ENCODE measurements around the gene CRYBG3. TPM values are rescaled to one million over a fixed set of nuclear protein-coding genes. Genes with fewer than 3 reads are reported as not detected.

CRYBG3 gene
- polyA plus RNA-seq, 3 donors from 2014 or later, result 0.17 to 0.48 TPM; not detected in 1

DNA sequence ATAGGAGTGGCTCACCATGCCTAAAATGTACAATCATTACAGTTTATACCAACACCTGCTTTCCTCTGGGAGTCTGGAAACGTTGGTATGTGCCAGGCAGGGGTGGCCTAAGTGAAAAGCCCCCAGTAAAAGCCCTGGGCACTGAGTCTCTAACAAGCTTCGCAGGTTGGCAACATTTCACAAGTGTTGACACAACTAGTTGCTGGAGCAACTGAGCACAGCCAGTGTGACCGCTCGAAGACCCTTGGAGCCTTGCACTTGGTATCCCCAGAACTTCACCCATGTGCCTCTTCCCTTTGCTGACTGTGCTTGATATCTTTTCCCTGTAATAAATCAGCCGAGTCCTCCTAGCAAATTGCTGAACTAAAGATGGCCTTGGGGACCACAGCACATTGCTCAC lies 147.7 kb downstream of the CRYBG3 start:
- no peak overlapping the region for H3K27ac Mint-ChIP-seq
- peaks cover 3 to 9% (median 3%) of the 10 kb centered on the region in 3 donors for H3K27me3 Mint-ChIP-seq (ENCODE audit: low read depth in 3 of 3)
- H3K9me3 Mint-ChIP-seq, result no peaks in the 10 kb centered on the region
- H3K4me3 Mint-ChIP-seq, result no peak overlapping the region
- H3K36me3 Mint-ChIP-seq, result peaks cover 4 to 10% (median 6%) of the 10 kb centered on the region in 3 donors
- H3K4me1 Mint-ChIP-seq, result peaks cover 21 to 41% of the 10 kb centered on the region in 2 donors
- DNase-seq, result no peak

DNA sequence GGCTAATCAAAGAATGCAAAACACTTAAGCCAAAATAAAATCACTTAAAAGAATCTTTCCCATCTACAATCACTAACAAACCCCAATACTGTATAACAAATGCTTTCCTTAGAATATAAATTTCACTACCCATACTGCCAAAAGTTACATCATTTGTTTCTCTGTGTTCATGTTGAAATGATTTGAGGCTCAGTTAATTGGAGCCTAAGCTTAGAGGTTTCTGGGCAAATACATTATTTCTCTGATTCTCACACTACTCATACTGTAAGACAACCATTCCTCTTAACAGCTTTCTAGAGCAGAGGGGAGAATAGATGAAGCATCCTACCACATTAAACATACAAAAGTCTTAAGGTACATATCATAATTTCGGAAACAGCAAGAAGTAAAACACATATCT lies 148.3 kb downstream of the CRYBG3 start:
- Mint-ChIP-seq H3K4me3 (peak overlapping the region in 3 of 5 donors; percentile 0 to 95 (median 88)), H3K27ac (peak overlapping the region in 2 of 6 donors; percentile 5 to 41), H3K4me1 (peaks cover 21 to 46% of the 10 kb centered on the region in 2 donors), H3K27me3 (ENCODE audit: low read depth in 3 of 3) (peaks cover 3 to 9% (median 3%) of the 10 kb centered on the region in 3 donors), H3K9me3 (no peaks in the 10 kb centered on the region), H3K36me3 (peaks cover 4 to 6% (median 6%) of the 10 kb centered on the region in 3 donors)
- DNase-seq, result no peak

GRCh38 chr3:97970956-97971620 lies 149.3 kb downstream of the CRYBG3 start:
- no peak for DNase-seq
- Mint-ChIP-seq H3K4me1 (peaks cover 21 to 48% of the 10 kb centered on the region in 2 donors), H3K27ac (peak overlapping the region; percentile 28 to 93 (median 82)), H3K4me3 (peak overlapping the region; percentile 85 to 95 (median 92)), H3K9me3 (no peaks in the 10 kb centered on the region), H3K27me3 (ENCODE audit: low read depth in 3 of 3) (peaks cover 3 to 9% (median 3%) of the 10 kb centered on the region in 3 donors), H3K36me3 (peaks cover 4 to 6% (median 6%) of the 10 kb centered on the region in 3 donors)

- H3K4me3 Mint-ChIP-seq, result peak within 1 kb of the TSS; percentile 85 to 95 (median 92)
- peaks cover 3 to 9% (median 3%) of the 10 kb centered on the region in 3 donors for H3K27me3 Mint-ChIP-seq (ENCODE audit: low read depth in 3 of 3)
- peaks cover 2 to 3% (median 3%) of the 10 kb centered on the region in 3 donors for H3K36me3 Mint-ChIP-seq
- no peaks in the 10 kb centered on the region for H3K9me3 Mint-ChIP-seq
- peak within 1 kb of the TSS; percentile 47 to 93 (median 82) for H3K27ac Mint-ChIP-seq
- peak; percentile 56 to 68 (median 67) for DNase-seq
- H3K4me1 Mint-ChIP-seq, result peaks cover 21 to 48% of the 10 kb centered on the region in 2 donors
Observed at GRCh38 chr3:97971679-97972567, 150.1 kb downstream of the CRYBG3 start, which contains the start of gene RIOX2. Gene RIOX2 (minus strand): TSS chr3:97972431. CDS start chr3:97967593, 4,838 bp downstream.

DNA sequence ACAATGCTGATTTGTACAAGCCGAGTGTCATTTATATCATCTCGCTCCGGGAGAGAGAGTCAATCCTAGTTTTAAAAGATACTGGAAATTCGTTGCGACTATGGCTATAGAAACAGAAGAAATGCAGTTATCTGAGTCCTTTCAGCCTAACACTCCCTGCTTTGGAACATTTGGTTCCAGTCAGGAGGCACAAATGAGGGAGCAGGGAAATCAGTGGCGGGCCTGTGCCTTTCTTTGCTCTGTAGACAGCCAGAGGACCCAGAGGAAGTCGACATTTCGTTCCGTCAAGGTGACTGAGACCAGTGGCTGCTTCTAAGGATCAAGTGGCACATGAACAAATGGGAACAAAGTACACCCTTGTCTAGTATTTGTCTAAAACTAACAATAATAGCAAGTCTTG lies 151.2 kb downstream of the CRYBG3 start:
- Mint-ChIP-seq H3K9me3 (no peaks in the 10 kb centered on the region), H3K27me3 (ENCODE audit: low read depth in 3 of 3) (peaks cover 3 to 9% (median 3%) of the 10 kb centered on the region in 3 donors), H3K27ac (peak overlapping the region in 4 of 6 donors; percentile 19 to 67 (median 30)), H3K4me3 (peak overlapping the region; percentile 59 to 80 (median 76)), H3K4me1 (peaks cover 21 to 48% of the 10 kb centered on the region in 2 donors), H3K36me3 (no peaks in the 10 kb centered on the region)
- no peak for DNase-seq

GRCh38 chr3:97974996-97975395 lies 153.2 kb downstream of the CRYBG3 start:
- Mint-ChIP-seq H3K9me3 (no peaks in the 10 kb centered on the region), H3K27me3 (ENCODE audit: low read depth in 3 of 3) (peaks cover 3 to 11% (median 3%) of the 10 kb centered on the region in 3 donors), H3K4me1 (peaks cover 21 to 35% of the 10 kb centered on the region in 2 donors), H3K27ac (no peak overlapping the region), H3K36me3 (no peaks in the 10 kb centered on the region), H3K4me3 (no peak overlapping the region)
- no peak for DNase-seq

DNA sequence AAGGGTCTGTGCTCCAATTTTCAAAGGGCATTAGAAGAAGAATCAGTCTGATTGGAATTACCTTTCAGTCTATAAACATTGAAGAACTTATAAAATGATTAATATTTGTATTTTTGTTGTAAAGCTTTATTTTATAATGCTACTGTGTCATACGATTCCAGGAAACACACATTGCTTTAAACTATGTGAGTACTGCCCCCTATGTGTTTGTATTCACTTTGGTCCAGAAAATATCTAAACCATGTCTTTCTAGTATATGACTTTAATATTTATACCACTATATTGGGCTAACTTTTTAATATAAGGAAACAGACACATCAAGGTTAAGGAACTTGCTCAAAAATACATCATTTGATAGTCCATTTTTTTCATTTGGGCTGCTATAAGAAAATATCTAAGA lies 153.7 kb downstream of the CRYBG3 start:
- H3K9me3 Mint-ChIP-seq, result no peaks in the 10 kb centered on the region
- H3K27me3 Mint-ChIP-seq (ENCODE audit: low read depth in 3 of 3), result peaks cover 3 to 12% (median 3%) of the 10 kb centered on the region in 3 donors
- no peaks in the 10 kb centered on the region for H3K36me3 Mint-ChIP-seq
- H3K4me3 Mint-ChIP-seq, result no peak overlapping the region
- H3K4me1 Mint-ChIP-seq, result peaks cover 21 to 31% of the 10 kb centered on the region in 2 donors
- DNase-seq, result no peak
- H3K27ac Mint-ChIP-seq, result no peak overlapping the region

- H3K27ac Mint-ChIP-seq, result no peak overlapping the region
- H3K4me3 Mint-ChIP-seq, result no peak overlapping the region
- peaks cover 0 to 7% of the 10 kb centered on the region in 2 donors for H3K4me1 Mint-ChIP-seq
- no peaks in the 10 kb centered on the region for H3K9me3 Mint-ChIP-seq
- H3K36me3 Mint-ChIP-seq, result no peaks in the 10 kb centered on the region
- no peak for DNase-seq
- peaks cover 0 to 4% (median 0%) of the 10 kb centered on the region in 3 donors for H3K27me3 Mint-ChIP-seq (ENCODE audit: low read depth in 3 of 3)
Observed at GRCh38 chr3:97979610-97980009, 157.8 kb downstream of the CRYBG3 start.

- Mint-ChIP-seq H3K36me3 (no peaks in the 10 kb centered on the region), H3K27ac (no peak overlapping the region), H3K4me3 (no peak overlapping the region), H3K9me3 (no peaks in the 10 kb centered on the region), H3K27me3 (ENCODE audit: low read depth in 3 of 3) (peaks cover 0 to 6% (median 0%) of the 10 kb centered on the region in 3 donors), H3K4me1 (no peaks in the 10 kb centered on the region)
- DNase-seq, result no peak
Observed at GRCh38 chr3:97981886-97982285, 160.1 kb downstream of the CRYBG3 start.

- no peaks in the 10 kb centered on the region for H3K4me1 Mint-ChIP-seq
- no peaks in the 10 kb centered on the region for H3K9me3 Mint-ChIP-seq
- no peak overlapping the region for H3K27ac Mint-ChIP-seq
- no peak for DNase-seq
- peaks cover 2 to 9% (median 2%) of the 10 kb centered on the region in 3 donors for H3K27me3 Mint-ChIP-seq (ENCODE audit: low read depth in 3 of 3)
- H3K4me3 Mint-ChIP-seq, result no peak overlapping the region
- H3K36me3 Mint-ChIP-seq, result no peaks in the 10 kb centered on the region
Observed at GRCh38 chr3:97983933-97984491, 162.2 kb downstream of the CRYBG3 start.

DNA sequence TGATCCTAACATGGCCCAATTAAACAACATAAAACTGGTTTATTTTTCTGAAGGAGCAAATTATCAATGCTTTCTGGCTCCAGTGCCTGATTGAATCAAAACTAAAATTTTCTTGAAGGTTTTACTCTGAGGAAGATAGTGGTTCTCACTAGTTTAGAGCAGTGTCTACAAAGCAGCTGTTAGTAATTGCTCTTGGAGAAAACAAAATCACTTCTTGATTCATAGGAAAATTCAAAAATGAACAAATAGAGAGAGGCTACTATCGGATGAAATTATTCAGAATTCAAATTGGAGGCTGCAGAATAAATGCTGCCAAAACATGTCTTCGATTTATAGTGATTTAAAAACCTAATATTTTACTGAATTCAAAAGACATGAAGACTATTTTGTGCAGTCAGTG lies 165.5 kb downstream of the CRYBG3 start:
- no peaks in the 10 kb centered on the region for H3K36me3 Mint-ChIP-seq
- no peak overlapping the region for H3K27ac Mint-ChIP-seq
- peaks cover 2 to 5% (median 2%) of the 10 kb centered on the region in 3 donors for H3K27me3 Mint-ChIP-seq (ENCODE audit: low read depth in 3 of 3)

GRCh38 chr3:97988784-97989568 lies 167.2 kb downstream of the CRYBG3 start:
- no peak for DNase-seq
- peaks cover 3 to 13% of the 10 kb centered on the region in 2 donors for H3K4me1 Mint-ChIP-seq
- peak overlapping the region in 1 of 6 donors; percentile 32 for H3K27ac Mint-ChIP-seq
- H3K36me3 Mint-ChIP-seq, result no peaks in the 10 kb centered on the region
- H3K4me3 Mint-ChIP-seq, result no peak overlapping the region
- peaks cover 2 to 5% (median 5%) of the 10 kb centered on the region in 3 donors for H3K27me3 Mint-ChIP-seq (ENCODE audit: low read depth in 3 of 3)
- no peaks in the 10 kb centered on the region for H3K9me3 Mint-ChIP-seq

More for the DNA sequence above, 165.5 kb downstream of the CRYBG3 start:
- Mint-ChIP-seq H3K4me1 (peaks cover 3 to 13% of the 10 kb centered on the region in 2 donors), H3K9me3 (no peaks in the 10 kb centered on the region), H3K4me3 (no peak overlapping the region)
- no peak for DNase-seq
